Esophagus muscularis mucosa (tissue), 3 donors: ENCODE measurements around the gene GRM4.

ENCODE experiments used
- EP300 ChIP-seq: sonication (generic); formaldehyde crosslinking; IDR thresholded peaks from one replicate; pipeline ENCODE4 v1.6.1; 2017; ENCODE audit warnings: antibody characterized with exemption
- TF ChIP-seq, protein P1 (sequence below), 3 experiments: fragments of 200-600 bp in 2 of 3; fragments of 450-650 bp in 1 of 3; sonication (generic) in 2 of 3; IDR thresholded peaks; one replicate each; pipeline ENCODE4 v1.5.1; 2017 to 2019; ENCODE audit warnings: antibody characterized with exemption in 3 of 3, mild to moderate bottlenecking in 2 of 3, moderate library complexity in 1 of 3

DNA sequence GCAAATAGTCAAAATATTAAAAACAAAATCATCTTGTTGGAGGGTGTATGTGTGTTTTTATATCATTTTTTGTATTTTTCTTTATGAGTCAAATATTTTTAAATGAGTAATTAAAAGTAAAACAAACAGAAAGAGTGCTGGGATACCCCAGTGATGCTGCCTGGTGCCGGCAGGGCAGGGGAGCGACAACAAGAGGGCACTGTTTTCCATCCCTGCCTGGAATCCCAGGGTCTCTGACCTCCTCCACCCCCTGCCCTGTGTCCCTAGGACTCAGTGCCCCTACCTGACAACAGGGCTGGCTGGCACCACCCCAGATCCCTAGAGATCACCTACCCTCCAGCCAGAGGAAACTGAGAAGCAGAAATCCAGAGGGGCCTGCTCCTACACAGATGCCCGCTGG is 48.9 kb upstream of the GRM4 start:
- TF ChIP-seq, protein P1, sequence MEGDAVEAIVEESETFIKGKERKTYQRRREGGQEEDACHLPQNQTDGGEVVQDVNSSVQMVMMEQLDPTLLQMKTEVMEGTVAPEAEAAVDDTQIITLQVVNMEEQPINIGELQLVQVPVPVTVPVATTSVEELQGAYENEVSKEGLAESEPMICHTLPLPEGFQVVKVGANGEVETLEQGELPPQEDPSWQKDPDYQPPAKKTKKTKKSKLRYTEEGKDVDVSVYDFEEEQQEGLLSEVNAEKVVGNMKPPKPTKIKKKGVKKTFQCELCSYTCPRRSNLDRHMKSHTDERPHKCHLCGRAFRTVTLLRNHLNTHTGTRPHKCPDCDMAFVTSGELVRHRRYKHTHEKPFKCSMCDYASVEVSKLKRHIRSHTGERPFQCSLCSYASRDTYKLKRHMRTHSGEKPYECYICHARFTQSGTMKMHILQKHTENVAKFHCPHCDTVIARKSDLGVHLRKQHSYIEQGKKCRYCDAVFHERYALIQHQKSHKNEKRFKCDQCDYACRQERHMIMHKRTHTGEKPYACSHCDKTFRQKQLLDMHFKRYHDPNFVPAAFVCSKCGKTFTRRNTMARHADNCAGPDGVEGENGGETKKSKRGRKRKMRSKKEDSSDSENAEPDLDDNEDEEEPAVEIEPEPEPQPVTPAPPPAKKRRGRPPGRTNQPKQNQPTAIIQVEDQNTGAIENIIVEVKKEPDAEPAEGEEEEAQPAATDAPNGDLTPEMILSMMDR (IDR thresholded peaks at IDR 0.05) = no peak
- no peak for TF ChIP-seq EP300
